Measurements from ENCODE around the gene RSAD2. TPM values are rescaled to one million over a fixed set of nuclear protein-coding genes. Genes with fewer than 3 reads are reported as not detected.

The RSAD2 gene
- total and polyA plus RNA-seq, 2 donors (not counting 3 experiments of a cell fraction or from before 2014, with no cell fraction given): 0.03 to 0.18 TPM

DNA sequence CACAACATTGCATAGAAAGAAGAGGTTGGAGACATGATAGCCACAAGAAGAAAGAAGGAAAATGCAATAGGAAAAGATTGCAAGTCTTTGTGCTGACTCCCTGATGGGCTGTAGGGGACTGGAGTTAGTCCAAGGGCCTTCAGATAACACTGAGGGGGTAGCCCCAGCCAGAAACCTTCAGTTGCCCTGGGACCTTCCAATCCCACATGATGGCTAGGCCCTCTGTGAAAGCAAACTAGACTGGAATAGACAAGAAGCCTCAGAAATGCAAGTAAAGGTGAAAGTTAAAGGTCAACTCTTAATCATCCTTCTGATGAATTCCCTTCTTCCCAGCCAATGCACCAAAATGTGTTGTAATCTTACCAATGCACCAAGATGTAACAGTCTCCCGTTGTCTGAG lies 31.0 kb upstream of the RSAD2 start:
- Histone ChIP-seq H3K27me3 (ENCODE audit: control insufficient read depth in 2 of 2, insufficient read depth in 2 of 2, low read length in 2 of 2) (no peaks in the 10 kb centered on the region), H4K20me1 (replicated peaks; ENCODE audit: control insufficient read depth, extremely low read depth, insufficient read depth, low read length) (no peaks in the 10 kb centered on the region), H3K36me3 (ENCODE audit: control insufficient read depth in 2 of 2, extremely low read depth in 1 of 2, insufficient read depth in 2 of 2, low read length in 2 of 2) (no peaks in the 10 kb centered on the region), H3K9me1 (replicated peaks; ENCODE audit: control insufficient read depth, extremely low read depth, insufficient read depth, low read length) (no peaks in the 10 kb centered on the region), H3K9me3 (replicated peaks; ENCODE audit: control insufficient read depth, insufficient read depth, low read length) (peaks cover 4% of the 10 kb centered on the region), H3K79me2 (ENCODE audit: control insufficient read depth, insufficient read depth, low read length) (no peaks in the 10 kb centered on the region), H3K4me1 (ENCODE audit: control insufficient read depth, extremely low read depth, insufficient read depth, low read length) (no peaks in the 10 kb centered on the region), H3K4me3 (replicated peaks in 1 of 3; ENCODE audit: insufficient read depth in 1 of 3, low read depth in 1 of 3, low read length in 3 of 3) (no peak overlapping the region), H3K27ac (ENCODE audit: insufficient read depth, low read depth, low read length) (no peak overlapping the region), H3K4me2 (ENCODE audit: insufficient read depth, low read length) (no peak overlapping the region), H3K9ac (replicated peaks; ENCODE audit: extremely low read depth, insufficient read depth, low read length) (no peak overlapping the region), H2AFZ (ENCODE audit: low read depth, low read length) (no peak overlapping the region)
- FAIRE-seq: no peak
- no peak for DNase-seq (ENCODE audit: low read depth, low spot score)
- dilution Hi-C loops (cut with MboI; ENCODE audit: extremely low pct_ligation_motif_present, low sequenced_read_pairs): no loop called here
- BruUV-seq (replicated peaks): no TSS peak
- POLR2A ChIA-PET: no interaction called here
- TF ChIP-seq POLR2A (IDR thresholded peaks at IDR 0.05; ENCODE audit: low read depth, low read length): no peak
- no peak for TF ChIP-seq POLR2AphosphoS5 (IDR thresholded peaks at IDR 0.05; ENCODE audit: insufficient read depth, low read depth, low read length)
- TF ChIP-seq, protein P1, sequence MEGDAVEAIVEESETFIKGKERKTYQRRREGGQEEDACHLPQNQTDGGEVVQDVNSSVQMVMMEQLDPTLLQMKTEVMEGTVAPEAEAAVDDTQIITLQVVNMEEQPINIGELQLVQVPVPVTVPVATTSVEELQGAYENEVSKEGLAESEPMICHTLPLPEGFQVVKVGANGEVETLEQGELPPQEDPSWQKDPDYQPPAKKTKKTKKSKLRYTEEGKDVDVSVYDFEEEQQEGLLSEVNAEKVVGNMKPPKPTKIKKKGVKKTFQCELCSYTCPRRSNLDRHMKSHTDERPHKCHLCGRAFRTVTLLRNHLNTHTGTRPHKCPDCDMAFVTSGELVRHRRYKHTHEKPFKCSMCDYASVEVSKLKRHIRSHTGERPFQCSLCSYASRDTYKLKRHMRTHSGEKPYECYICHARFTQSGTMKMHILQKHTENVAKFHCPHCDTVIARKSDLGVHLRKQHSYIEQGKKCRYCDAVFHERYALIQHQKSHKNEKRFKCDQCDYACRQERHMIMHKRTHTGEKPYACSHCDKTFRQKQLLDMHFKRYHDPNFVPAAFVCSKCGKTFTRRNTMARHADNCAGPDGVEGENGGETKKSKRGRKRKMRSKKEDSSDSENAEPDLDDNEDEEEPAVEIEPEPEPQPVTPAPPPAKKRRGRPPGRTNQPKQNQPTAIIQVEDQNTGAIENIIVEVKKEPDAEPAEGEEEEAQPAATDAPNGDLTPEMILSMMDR (IDR thresholded peaks at IDR 0.05; ENCODE audit: extremely low read depth in 1 of 2, insufficient read depth in 1 of 2, low read depth in 1 of 2, low read length in 2 of 2): no peak
- TF ChIP-seq EZH2 (IDR thresholded peaks at IDR 0.05; ENCODE audit: borderline replicate concordance, low read depth, low read length, severe bottlenecking): no peak
- no peak for TF ChIP-seq FOS (IDR thresholded peaks at IDR 0.05; ENCODE audit: borderline replicate concordance, insufficient read depth, low read length)
- intact Hi-C loops (cut with micrococcal nuclease): no loop called here
- CTCF ChIA-PET: no interaction called here

DNA sequence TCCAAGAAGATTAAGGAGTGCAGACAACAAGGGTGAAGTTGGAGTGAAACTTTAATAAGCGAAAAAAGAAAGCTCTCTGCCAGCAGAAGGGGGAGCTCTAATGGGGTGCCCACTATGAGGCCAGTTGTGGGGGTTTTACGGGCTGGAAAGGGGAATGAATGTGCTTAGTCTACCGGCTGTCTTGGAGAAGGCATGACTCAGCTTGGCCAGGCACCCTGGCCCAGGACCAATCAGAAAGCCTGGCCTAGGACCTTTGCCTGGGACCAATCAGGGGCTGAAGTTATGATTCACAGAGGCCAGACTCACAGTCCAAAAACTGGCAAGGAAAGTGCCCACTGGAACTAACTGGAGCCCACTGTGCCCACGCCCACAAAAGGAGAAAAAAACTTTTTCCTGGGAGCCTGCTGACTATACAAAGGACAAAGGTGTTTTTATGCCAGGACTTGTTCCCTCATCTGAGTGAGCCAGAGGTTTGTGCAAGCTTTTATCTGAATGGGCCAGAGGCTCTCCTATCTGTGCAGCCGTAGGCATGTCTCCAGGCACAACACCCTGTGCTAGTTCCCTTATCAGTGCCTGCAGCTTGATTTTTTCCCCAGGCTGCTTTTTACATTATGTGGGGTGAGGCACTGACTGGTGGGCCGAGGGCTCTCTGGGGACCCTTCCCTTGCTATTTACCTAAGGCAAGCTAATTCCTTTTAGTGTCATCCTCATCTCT lies 30.5 kb upstream of the RSAD2 start:
- Histone ChIP-seq H2AFZ (ENCODE audit: low read depth, low read length) (no peak overlapping the region), H3K27ac (ENCODE audit: insufficient read depth, low read depth, low read length) (no peak overlapping the region), H3K79me2 (ENCODE audit: control insufficient read depth, insufficient read depth, low read length) (no peaks in the 10 kb centered on the region), H3K9ac (replicated peaks; ENCODE audit: extremely low read depth, insufficient read depth, low read length) (no peak overlapping the region), H3K9me1 (replicated peaks; ENCODE audit: control insufficient read depth, extremely low read depth, insufficient read depth, low read length) (no peaks in the 10 kb centered on the region), H3K4me2 (ENCODE audit: insufficient read depth, low read length) (no peak overlapping the region), H3K4me1 (ENCODE audit: control insufficient read depth, extremely low read depth, insufficient read depth, low read length) (no peaks in the 10 kb centered on the region), H3K36me3 (ENCODE audit: control insufficient read depth in 2 of 2, extremely low read depth in 1 of 2, insufficient read depth in 2 of 2, low read length in 2 of 2) (no peaks in the 10 kb centered on the region), H4K20me1 (replicated peaks; ENCODE audit: control insufficient read depth, extremely low read depth, insufficient read depth, low read length) (no peaks in the 10 kb centered on the region), H3K9me3 (replicated peaks; ENCODE audit: control insufficient read depth, insufficient read depth, low read length) (peaks cover 4% of the 10 kb centered on the region), H3K4me3 (replicated peaks in 1 of 3; ENCODE audit: insufficient read depth in 1 of 3, low read depth in 1 of 3, low read length in 3 of 3) (no peak overlapping the region), H3K27me3 (ENCODE audit: control insufficient read depth in 2 of 2, insufficient read depth in 2 of 2, low read length in 2 of 2) (no peaks in the 10 kb centered on the region)
- dilution Hi-C loops (cut with MboI; ENCODE audit: extremely low pct_ligation_motif_present, low sequenced_read_pairs): no loop called here
- intact Hi-C loops (cut with micrococcal nuclease): no loop called here
- ChIA-PET CTCF (no interaction called here), POLR2A (no interaction called here)
- DNase-seq (ENCODE audit: low read depth, low spot score): no peak
- no TSS peak for BruUV-seq (replicated peaks)
- no peak for FAIRE-seq
- TF ChIP-seq EZH2 (IDR thresholded peaks at IDR 0.05; ENCODE audit: borderline replicate concordance, low read depth, low read length, severe bottlenecking): no peak
